Measurements from ENCODE around the gene KCNH3. TPM values are rescaled to one million over a fixed set of nuclear protein-coding genes. Genes with fewer than 3 reads are reported as not detected.

KCNH3 gene
- total and polyA plus RNA-seq, 2 experiments from 2014 or later = 0.21 to 0.52 TPM

- TF ChIP-seq NANOG (IDR thresholded peaks at IDR 0.05; ENCODE audit: borderline replicate concordance) = no peak
- no peak for TF ChIP-seq CREB1 (CRISPR knock-in tag; IDR thresholded peaks at IDR 0.05; ENCODE audit: low read depth)
- TF ChIP-seq, protein P1, sequence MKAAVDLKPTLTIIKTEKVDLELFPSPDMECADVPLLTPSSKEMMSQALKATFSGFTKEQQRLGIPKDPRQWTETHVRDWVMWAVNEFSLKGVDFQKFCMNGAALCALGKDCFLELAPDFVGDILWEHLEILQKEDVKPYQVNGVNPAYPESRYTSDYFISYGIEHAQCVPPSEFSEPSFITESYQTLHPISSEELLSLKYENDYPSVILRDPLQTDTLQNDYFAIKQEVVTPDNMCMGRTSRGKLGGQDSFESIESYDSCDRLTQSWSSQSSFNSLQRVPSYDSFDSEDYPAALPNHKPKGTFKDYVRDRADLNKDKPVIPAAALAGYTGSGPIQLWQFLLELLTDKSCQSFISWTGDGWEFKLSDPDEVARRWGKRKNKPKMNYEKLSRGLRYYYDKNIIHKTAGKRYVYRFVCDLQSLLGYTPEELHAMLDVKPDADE (IDR thresholded peaks at IDR 0.05) = no peak
- TF ChIP-seq JUNB (IDR thresholded peaks at IDR 0.05; ENCODE audit: unreplicated experiment) = no peak
- TF ChIP-seq, protein P2, sequence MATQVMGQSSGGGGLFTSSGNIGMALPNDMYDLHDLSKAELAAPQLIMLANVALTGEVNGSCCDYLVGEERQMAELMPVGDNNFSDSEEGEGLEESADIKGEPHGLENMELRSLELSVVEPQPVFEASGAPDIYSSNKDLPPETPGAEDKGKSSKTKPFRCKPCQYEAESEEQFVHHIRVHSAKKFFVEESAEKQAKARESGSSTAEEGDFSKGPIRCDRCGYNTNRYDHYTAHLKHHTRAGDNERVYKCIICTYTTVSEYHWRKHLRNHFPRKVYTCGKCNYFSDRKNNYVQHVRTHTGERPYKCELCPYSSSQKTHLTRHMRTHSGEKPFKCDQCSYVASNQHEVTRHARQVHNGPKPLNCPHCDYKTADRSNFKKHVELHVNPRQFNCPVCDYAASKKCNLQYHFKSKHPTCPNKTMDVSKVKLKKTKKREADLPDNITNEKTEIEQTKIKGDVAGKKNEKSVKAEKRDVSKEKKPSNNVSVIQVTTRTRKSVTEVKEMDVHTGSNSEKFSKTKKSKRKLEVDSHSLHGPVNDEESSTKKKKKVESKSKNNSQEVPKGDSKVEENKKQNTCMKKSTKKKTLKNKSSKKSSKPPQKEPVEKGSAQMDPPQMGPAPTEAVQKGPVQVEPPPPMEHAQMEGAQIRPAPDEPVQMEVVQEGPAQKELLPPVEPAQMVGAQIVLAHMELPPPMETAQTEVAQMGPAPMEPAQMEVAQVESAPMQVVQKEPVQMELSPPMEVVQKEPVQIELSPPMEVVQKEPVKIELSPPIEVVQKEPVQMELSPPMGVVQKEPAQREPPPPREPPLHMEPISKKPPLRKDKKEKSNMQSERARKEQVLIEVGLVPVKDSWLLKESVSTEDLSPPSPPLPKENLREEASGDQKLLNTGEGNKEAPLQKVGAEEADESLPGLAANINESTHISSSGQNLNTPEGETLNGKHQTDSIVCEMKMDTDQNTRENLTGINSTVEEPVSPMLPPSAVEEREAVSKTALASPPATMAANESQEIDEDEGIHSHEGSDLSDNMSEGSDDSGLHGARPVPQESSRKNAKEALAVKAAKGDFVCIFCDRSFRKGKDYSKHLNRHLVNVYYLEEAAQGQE (IDR thresholded peaks at IDR 0.05; ENCODE audit: unreplicated experiment) = no peak
- no peak for TF ChIP-seq EZH2 (IDR thresholded peaks at IDR 0.05; ENCODE audit: low read depth, unreplicated experiment)
- TF ChIP-seq, protein P3, sequence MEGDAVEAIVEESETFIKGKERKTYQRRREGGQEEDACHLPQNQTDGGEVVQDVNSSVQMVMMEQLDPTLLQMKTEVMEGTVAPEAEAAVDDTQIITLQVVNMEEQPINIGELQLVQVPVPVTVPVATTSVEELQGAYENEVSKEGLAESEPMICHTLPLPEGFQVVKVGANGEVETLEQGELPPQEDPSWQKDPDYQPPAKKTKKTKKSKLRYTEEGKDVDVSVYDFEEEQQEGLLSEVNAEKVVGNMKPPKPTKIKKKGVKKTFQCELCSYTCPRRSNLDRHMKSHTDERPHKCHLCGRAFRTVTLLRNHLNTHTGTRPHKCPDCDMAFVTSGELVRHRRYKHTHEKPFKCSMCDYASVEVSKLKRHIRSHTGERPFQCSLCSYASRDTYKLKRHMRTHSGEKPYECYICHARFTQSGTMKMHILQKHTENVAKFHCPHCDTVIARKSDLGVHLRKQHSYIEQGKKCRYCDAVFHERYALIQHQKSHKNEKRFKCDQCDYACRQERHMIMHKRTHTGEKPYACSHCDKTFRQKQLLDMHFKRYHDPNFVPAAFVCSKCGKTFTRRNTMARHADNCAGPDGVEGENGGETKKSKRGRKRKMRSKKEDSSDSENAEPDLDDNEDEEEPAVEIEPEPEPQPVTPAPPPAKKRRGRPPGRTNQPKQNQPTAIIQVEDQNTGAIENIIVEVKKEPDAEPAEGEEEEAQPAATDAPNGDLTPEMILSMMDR (conservative IDR thresholded peaks at IDR 0.05; ENCODE audit: low read depth in 2 of 2) = no peak
Measured at GRCh38 chr12:49527361-49528130, 11.3 kb upstream of the KCNH3 start (continued).

DNA sequence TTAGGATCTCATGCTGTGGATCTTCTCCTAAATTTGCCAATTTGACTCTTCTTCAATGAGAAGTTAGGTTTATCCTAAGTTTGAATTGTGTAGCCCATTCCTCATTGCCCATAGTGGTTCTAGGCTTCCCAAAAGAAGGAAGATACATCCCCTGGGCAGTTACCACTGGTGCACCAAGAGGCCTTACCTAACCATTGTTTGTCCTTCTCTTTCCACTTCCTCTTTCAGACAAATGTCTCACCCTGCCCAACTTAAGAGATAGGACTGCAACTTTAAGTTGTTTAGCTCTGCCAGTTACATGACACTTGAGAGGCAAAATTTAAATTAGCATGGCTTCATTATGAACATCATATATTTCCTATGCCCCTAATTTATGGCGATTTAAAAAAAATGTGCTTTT, 9.4 kb upstream of the KCNH3 start:
- H3K27me3 Mint-ChIP-seq (ENCODE audit: insufficient read depth, low read depth, poor library complexity) = no peaks in the 10 kb centered on the region
- no peak overlapping the region for H3K4me3 Mint-ChIP-seq
- no peaks in the 10 kb centered on the region for H3K79me2 ChIP-seq (replicated peaks; ENCODE audit: insufficient read depth)
- H4K20me1 ChIP-seq (replicated peaks; ENCODE audit: insufficient read depth) = no peaks in the 10 kb centered on the region
- no peak overlapping the region for H3K4me3 ChIP-seq
- no peak overlapping the region for H3K27ac ChIP-seq (ENCODE audit: low read depth)
- H3K27ac Mint-ChIP-seq = no peak overlapping the region
- H3K9me2 ChIP-seq (ENCODE audit: insufficient read depth) = no peaks in the 10 kb centered on the region
- H3K36me3 ChIP-seq (ENCODE audit: insufficient read depth) = no peaks in the 10 kb centered on the region
- peaks cover 8% of the 10 kb centered on the region; the same call in 2 of the 3 replicates for H3K4me1 Mint-ChIP-seq
- no peaks in the 10 kb centered on the region for H3K9me3 Mint-ChIP-seq
- peaks cover 13% of the 10 kb centered on the region; the same call in 1 of the 2 replicates for H3K27me3 ChIP-seq (ENCODE audit: insufficient read depth)
- H3K36me3 Mint-ChIP-seq (ENCODE audit: low read depth) = peaks cover 18% of the 10 kb centered on the region
- H3K4me1 ChIP-seq (ENCODE audit: insufficient read depth) = peaks cover 7% of the 10 kb centered on the region
- H2AFZ ChIP-seq = no peak overlapping the region
- no peak overlapping the region for H3K4me2 ChIP-seq
- DNase-seq (ENCODE audit: low spot score) (no peak), ATAC-seq (no peak)
- no peaks in the 10 kb centered on the region for H3F3A ChIP-seq (replicated peaks; ENCODE audit: low read depth)
- TF ChIP-seq, protein P3 (conservative IDR thresholded peaks at IDR 0.05; ENCODE audit: low read depth in 2 of 2) = no peak
- no peak for TF ChIP-seq ZNF114 (CRISPR knock-in tag; IDR thresholded peaks at IDR 0.05)

Data from GM23338 (cell line).